ENCODE results near the gene ANG.
"Not testable (repeated sequence)": the region's sequence is repeated elsewhere in the genome, so short reads cannot be mapped to it uniquely, and the experiment has no call there.

Gene ANG

GRCh38 chr14:20706657-20707355 lies 18.2 kb downstream of the ANG start:
- DNase-seq: no peak

- DNase-seq: no peak
These were observed 19.1 kb downstream of the ANG start for GRCh38 chr14:20707622-20708021.

- no peak for DNase-seq
These were observed 22.7 kb downstream of the ANG start for GRCh38 chr14:20711261-20711660.

- DNase-seq: no peak
These were observed 23.1 kb downstream of the ANG start for GRCh38 chr14:20711685-20712084.

- DNase-seq: no peak
These were observed 24.3 kb downstream of the ANG start for GRCh38 chr14:20712904-20713303.

GRCh38 chr14:20714593-20715250 lies 26.2 kb downstream of the ANG start:
- no peak for DNase-seq

- no peak for DNase-seq
These were observed 31.2 kb downstream of the ANG start for GRCh38 chr14:20719777-20720176.

- no peak for DNase-seq
These were observed 32.2 kb downstream of the ANG start for GRCh38 chr14:20720741-20721140.

GRCh38 chr14:20722016-20722415 lies 33.5 kb downstream of the ANG start:
- DNase-seq: no peak

GRCh38 chr14:20723488-20723887 lies 34.9 kb downstream of the ANG start:
- DNase-seq: no peak

- DNase-seq: not testable (repeated sequence)
These were observed 37.6 kb downstream of the ANG start for GRCh38 chr14:20726121-20726520.

GRCh38 chr14:20726531-20726930 lies 38.0 kb downstream of the ANG start:
- DNase-seq: no peak

GRCh38 chr14:20730891-20731290 lies 42.3 kb downstream of the ANG start:
- DNase-seq: no peak

GRCh38 chr14:20732477-20732876 lies 43.9 kb downstream of the ANG start:
- DNase-seq: no peak

GRCh38 chr14:20732979-20733635 lies 44.5 kb downstream of the ANG start:
- no peak for DNase-seq

GRCh38 chr14:20733684-20734429 lies 45.3 kb downstream of the ANG start:
- DNase-seq: no peak

GRCh38 chr14:20734430-20734806 lies 45.9 kb downstream of the ANG start:
- DNase-seq: no peak

- not testable (repeated sequence) for DNase-seq
These were observed 49.7 kb downstream of the ANG start for GRCh38 chr14:20738292-20738691.

- no peak for DNase-seq
These were observed 53.6 kb downstream of the ANG start for GRCh38 chr14:20742132-20742531.

- no peak for DNase-seq
These were observed 55.0 kb downstream of the ANG start for GRCh38 chr14:20743556-20743955.
